ENCODE data around the gene CPA3. TPM values are rescaled to one million over a fixed set of nuclear protein-coding genes. Genes with fewer than 3 reads are reported as not detected.

The CPA3 gene
- total RNA-seq, 1 experiment from 2014 or later = not detected

DNA sequence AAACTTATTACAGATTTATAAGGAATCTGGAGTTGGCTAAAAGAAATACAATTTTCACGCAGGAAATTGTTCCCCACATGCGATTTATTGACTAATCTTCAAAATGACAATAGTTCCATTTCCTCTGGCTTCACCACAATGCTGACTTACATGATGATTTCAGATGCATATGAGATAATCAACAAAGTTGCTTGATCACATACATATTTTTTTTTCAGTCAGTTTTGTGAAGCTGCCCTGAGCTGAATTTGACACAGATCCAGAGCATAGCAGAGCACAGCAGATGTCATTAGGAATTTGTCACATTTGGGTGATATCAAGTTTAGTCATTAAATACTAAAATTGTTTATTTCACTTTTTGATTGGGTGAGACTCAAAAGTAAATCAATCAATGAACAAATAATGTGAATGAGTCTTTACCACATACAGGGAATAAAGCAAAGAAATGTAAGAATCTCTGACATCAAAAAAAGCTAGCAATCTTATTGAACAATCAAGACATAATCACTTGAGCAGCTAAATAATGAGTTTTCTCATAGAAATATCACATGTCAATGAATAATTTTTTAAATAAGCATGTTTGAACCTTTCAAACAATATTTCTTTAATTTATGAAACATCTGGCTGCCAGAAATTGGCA lies 19.2 kb upstream of the CPA3 start:
- no peak for DNase-seq (ENCODE audit: low read depth, low spot score)
- ChIA-PET CTCF (interaction anchor here (1.2 kb wide), 1 partner anchor 14 kb away, joined by 5 read pairs; no protein-coding TSS in a partner anchor), RAD21 (ENCODE audit: low non-redundant PET in 1 of 2, low total read pairs in 2 of 2, uncharacterized antibody in 2 of 2, unreplicated experiment in 2 of 2) (no interaction called here), POLR2A (no interaction called here)
- Histone ChIP-seq H3K4me1 (ENCODE audit: control insufficient read depth in 1 of 2, insufficient read depth in 2 of 2, low read length in 2 of 2) (no peaks in the 10 kb centered on the region), H3K27me3 (ENCODE audit: insufficient read depth, low read length) (no peaks in the 10 kb centered on the region), H3K9me3 (ENCODE audit: control insufficient read depth in 1 of 2, insufficient read depth in 1 of 2, low read depth in 1 of 2, low read length in 2 of 2) (no peaks in the 10 kb centered on the region), H3K4me3 (replicated peaks in 1 of 2; ENCODE audit: low read depth in 1 of 2, low read length in 2 of 2) (no peak overlapping the region), H3K4me2 (ENCODE audit: low read length) (no peak overlapping the region), H3K9me2 (ENCODE audit: insufficient read depth) (no peaks in the 10 kb centered on the region), H4K20me1 (ENCODE audit: insufficient read depth) (no peaks in the 10 kb centered on the region), H3K36me3 (ENCODE audit: control insufficient read depth in 1 of 2, insufficient read depth in 2 of 2, low read length in 2 of 2) (no peaks in the 10 kb centered on the region), H3K79me2 (ENCODE audit: insufficient read depth, low read length) (no peaks in the 10 kb centered on the region), H3K27ac (ENCODE audit: low read depth, low read length) (no peak overlapping the region), H2AFZ (ENCODE audit: low read depth, low read length, poor library complexity, severe bottlenecking) (no peak overlapping the region), H3K9ac (ENCODE audit: low read length) (no peak overlapping the region)
- intact Hi-C loops (cut with micrococcal nuclease) = no loop called here
- no peak for TF ChIP-seq TCF7L2 (IDR thresholded peaks at IDR 0.05; ENCODE audit: borderline replicate concordance, extremely low read depth, insufficient read depth, insufficient read length)
- TF ChIP-seq SP1 (IDR thresholded peaks at IDR 0.05; ENCODE audit: low read depth) = no peak
- no peak for TF ChIP-seq EZH2 (IDR thresholded peaks at IDR 0.05)
- no peak for TF ChIP-seq ZFX (IDR thresholded peaks at IDR 0.05)
- TF ChIP-seq, protein P1, sequence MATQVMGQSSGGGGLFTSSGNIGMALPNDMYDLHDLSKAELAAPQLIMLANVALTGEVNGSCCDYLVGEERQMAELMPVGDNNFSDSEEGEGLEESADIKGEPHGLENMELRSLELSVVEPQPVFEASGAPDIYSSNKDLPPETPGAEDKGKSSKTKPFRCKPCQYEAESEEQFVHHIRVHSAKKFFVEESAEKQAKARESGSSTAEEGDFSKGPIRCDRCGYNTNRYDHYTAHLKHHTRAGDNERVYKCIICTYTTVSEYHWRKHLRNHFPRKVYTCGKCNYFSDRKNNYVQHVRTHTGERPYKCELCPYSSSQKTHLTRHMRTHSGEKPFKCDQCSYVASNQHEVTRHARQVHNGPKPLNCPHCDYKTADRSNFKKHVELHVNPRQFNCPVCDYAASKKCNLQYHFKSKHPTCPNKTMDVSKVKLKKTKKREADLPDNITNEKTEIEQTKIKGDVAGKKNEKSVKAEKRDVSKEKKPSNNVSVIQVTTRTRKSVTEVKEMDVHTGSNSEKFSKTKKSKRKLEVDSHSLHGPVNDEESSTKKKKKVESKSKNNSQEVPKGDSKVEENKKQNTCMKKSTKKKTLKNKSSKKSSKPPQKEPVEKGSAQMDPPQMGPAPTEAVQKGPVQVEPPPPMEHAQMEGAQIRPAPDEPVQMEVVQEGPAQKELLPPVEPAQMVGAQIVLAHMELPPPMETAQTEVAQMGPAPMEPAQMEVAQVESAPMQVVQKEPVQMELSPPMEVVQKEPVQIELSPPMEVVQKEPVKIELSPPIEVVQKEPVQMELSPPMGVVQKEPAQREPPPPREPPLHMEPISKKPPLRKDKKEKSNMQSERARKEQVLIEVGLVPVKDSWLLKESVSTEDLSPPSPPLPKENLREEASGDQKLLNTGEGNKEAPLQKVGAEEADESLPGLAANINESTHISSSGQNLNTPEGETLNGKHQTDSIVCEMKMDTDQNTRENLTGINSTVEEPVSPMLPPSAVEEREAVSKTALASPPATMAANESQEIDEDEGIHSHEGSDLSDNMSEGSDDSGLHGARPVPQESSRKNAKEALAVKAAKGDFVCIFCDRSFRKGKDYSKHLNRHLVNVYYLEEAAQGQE (IDR thresholded peaks at IDR 0.05; ENCODE audit: low read depth) = no peak
- no peak for TF ChIP-seq SRF (IDR thresholded peaks at IDR 0.05; ENCODE audit: low read depth)
- TF ChIP-seq CEBPB (IDR thresholded peaks at IDR 0.05; ENCODE audit: low read depth) = no peak
- TF ChIP-seq, protein P2, sequence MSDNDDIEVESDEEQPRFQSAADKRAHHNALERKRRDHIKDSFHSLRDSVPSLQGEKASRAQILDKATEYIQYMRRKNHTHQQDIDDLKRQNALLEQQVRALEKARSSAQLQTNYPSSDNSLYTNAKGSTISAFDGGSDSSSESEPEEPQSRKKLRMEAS (IDR thresholded peaks at IDR 0.05) = no peak
- TF ChIP-seq SIN3A (IDR thresholded peaks at IDR 0.05; ENCODE audit: low read depth) = no peak
- no peak for TF ChIP-seq POLR2A (IDR thresholded peaks at IDR 0.05; ENCODE audit: borderline replicate concordance, extremely low read depth, insufficient read depth, insufficient read length)
- no peak for TF ChIP-seq JUND (IDR thresholded peaks at IDR 0.05)
- BruUV-seq (replicated peaks) = no TSS peak
- no peak for ATAC-seq
